T47D (cell line): ENCODE results near the gene TMX2.
A peak's percentile ranks its signal among the peaks of the same experiment; 100 is the strongest.

Experiments used
- DNase-seq, 2 experiments: peaks; one replicate each; pipeline versions ENCODE4 v3.0.0 to v3.0.0-alpha.2; 2011 to 2012; ENCODE audit warnings: low read depth in 1 of 2, low spot score in 1 of 2
- JUND ChIP-seq: IDR thresholded peaks from 2 replicates; pipeline ENCODE4 v1.6.1; 2012; ENCODE audit warnings: low read depth
- in situ Hi-C: cut with HindIII; loops from 2 replicates; pipeline ENCODE4 v1.10.0; 2016; ENCODE audit warnings: low sequenced_read_pairs, low pct_unique_long_range_greater_than_20kb

TMX2 gene

GRCh38 chr11:57732661-57733060 is 20.3 kb downstream of the TMX2 start:
- DNase-seq: no peak
- in situ Hi-C loops: no loop called here
- TF ChIP-seq JUND: no peak

GRCh38 chr11:57735619-57736298 is 23.4 kb downstream of the TMX2 start:
- no peak for TF ChIP-seq JUND
- in situ Hi-C loops: no loop called here
- no peak for DNase-seq

GRCh38 chr11:57741132-57742086 is 29.0 kb downstream of the TMX2 start, which contains the start of gene SELENOH:
Gene SELENOH, plus strand, starts transcription at chr11:57741491. Its CDS starts 105 bp downstream, at chr11:57741596.
- in situ Hi-C loops: no loop called here
- no peak for TF ChIP-seq JUND
- DNase-seq: peak; percentile 88 to 99

- no peak for TF ChIP-seq JUND
- DNase-seq: no peak
- in situ Hi-C loops: no loop called here
Measured at GRCh38 chr11:57742087-57742452, 29.7 kb downstream of the TMX2 start.

GRCh38 chr11:57744357-57744756 is 32.0 kb downstream of the TMX2 start:
- DNase-seq: no peak
- in situ Hi-C loops: no loop called here
- TF ChIP-seq JUND: no peak

GRCh38 chr11:57745206-57745605 is 32.8 kb downstream of the TMX2 start:
- no peak for DNase-seq
- in situ Hi-C loops: no loop called here
- no peak for TF ChIP-seq JUND

- TF ChIP-seq JUND: no peak
- in situ Hi-C loops: no loop called here
- no peak for DNase-seq
Measured at GRCh38 chr11:57746920-57747319, 34.5 kb downstream of the TMX2 start.

GRCh38 chr11:57751176-57751575 is 38.8 kb downstream of the TMX2 start:
- no peak for DNase-seq
- TF ChIP-seq JUND: no peak
- in situ Hi-C loops: no loop called here

- DNase-seq: peak; percentile 81 to 92
- in situ Hi-C loops: no loop called here
- no peak for TF ChIP-seq JUND
Measured at GRCh38 chr11:57751676-57752253, 39.4 kb downstream of the TMX2 start, which contains the start of gene BTBD18. Gene BTBD18, minus strand, starts transcription at chr11:57751819. Its CDS starts 631 bp downstream, at chr11:57751188.

GRCh38 chr11:57752954-57753353 is 40.6 kb downstream of the TMX2 start:
- no peak for DNase-seq
- in situ Hi-C loops: no loop called here
- TF ChIP-seq JUND: no peak

GRCh38 chr11:57758174-57758573 is 45.8 kb downstream of the TMX2 start:
- TF ChIP-seq JUND: no peak
- in situ Hi-C loops: no loop called here
- no peak for DNase-seq

GRCh38 chr11:57761301-57762234 is 49.2 kb downstream of the TMX2 start, which contains the start of gene CTNND1:
Gene CTNND1, plus strand, starts transcription at chr11:57761802. Its CDS starts 29,677 bp downstream, at chr11:57791479.
- in situ Hi-C loops: no loop called here
- TF ChIP-seq JUND: no peak; the same call in 1 of the 2 replicates
- peak; percentile 95 to 99 for DNase-seq
